ENCODE measurements around the gene MIEN1. TPM values are rescaled to one million over a fixed set of nuclear protein-coding genes. Genes with fewer than 3 reads are reported as not detected.
"Not testable (repeated sequence)": the region's sequence is repeated elsewhere in the genome, so short reads cannot be mapped to it uniquely, and the experiment has no call there.

Gene MIEN1
- total RNA-seq, 1 donor from 2014 or later, result 48.5 TPM

- no peak for DNase-seq (ENCODE audit: low spot score)
- intact Hi-C loops (cut with DNase I), result no loop called here
These were observed 26.9 kb upstream of the MIEN1 start for GRCh38 chr17:39757176-39757662.

- DNase-seq (ENCODE audit: low spot score), result no peak
- intact Hi-C loops (cut with DNase I), result no loop called here
These were observed 26.2 kb upstream of the MIEN1 start for GRCh38 chr17:39756380-39757079.

- intact Hi-C loops (cut with DNase I), result no loop called here
These were observed 25.4 kb upstream of the MIEN1 start for GRCh38 chr17:39755554-39756379.

GRCh38 chr17:39754958-39755553 is 24.7 kb upstream of the MIEN1 start:
- intact Hi-C loops (cut with DNase I), result loop anchor here (5.0 kb wide), 3 partner anchors 118 to 208 kb away; partner anchors contain the start of gene STARD3
- DNase-seq (ENCODE audit: low spot score), result no peak

More at GRCh38 chr17:39755554-39756379, 25.4 kb upstream of the MIEN1 start:
- DNase-seq (ENCODE audit: low spot score), result peak; percentile 49

GRCh38 chr17:39754161-39754957 is 24.0 kb upstream of the MIEN1 start:
- peak; percentile 97 for DNase-seq (ENCODE audit: low spot score)
- intact Hi-C loops (cut with DNase I), result loop anchor here (5.0 kb wide), 3 partner anchors 117 to 207 kb away; partner anchors contain the start of gene STARD3

- peak; percentile 87 for DNase-seq (ENCODE audit: low spot score)
- intact Hi-C loops (cut with DNase I), result loop anchor here (5.0 kb wide), 3 partner anchors 116 to 206 kb away; partner anchors contain the start of gene STARD3
These were observed 23.3 kb upstream of the MIEN1 start for GRCh38 chr17:39753514-39754160.

GRCh38 chr17:39752241-39752881 is 22.0 kb upstream of the MIEN1 start:
- intact Hi-C loops (cut with DNase I), result loop anchor here (5.0 kb wide), 3 partner anchors 115 to 205 kb away; partner anchors contain the start of gene STARD3
- peak; percentile 64 for DNase-seq (ENCODE audit: low spot score)

GRCh38 chr17:39751637-39752036 is 21.3 kb upstream of the MIEN1 start:
- intact Hi-C loops (cut with DNase I), result loop anchor here (5.0 kb wide), 3 partner anchors 114 to 204 kb away; partner anchors contain the start of gene STARD3
- DNase-seq (ENCODE audit: low spot score), result peak; percentile 72

GRCh38 chr17:39751016-39751543 is 20.7 kb upstream of the MIEN1 start:
- DNase-seq (ENCODE audit: low spot score), result peak; percentile 44
- intact Hi-C loops (cut with DNase I), result loop anchor here (5.0 kb wide), 3 partner anchors 114 to 204 kb away; partner anchors contain the start of gene STARD3

GRCh38 chr17:39750131-39751015 is 20.0 kb upstream of the MIEN1 start:
- intact Hi-C loops (cut with DNase I), result loop anchor here (5.0 kb wide), 3 partner anchors 113 to 203 kb away; partner anchors contain the start of gene STARD3
- DNase-seq (ENCODE audit: low spot score), result peak; percentile 76

GRCh38 chr17:39748444-39749034 is 18.2 kb upstream of the MIEN1 start:
- DNase-seq (ENCODE audit: low spot score), result peak; percentile 36
- intact Hi-C loops (cut with DNase I), result not testable (repeated sequence)

GRCh38 chr17:39747745-39748144 is 17.4 kb upstream of the MIEN1 start:
- DNase-seq (ENCODE audit: low spot score), result no peak
- intact Hi-C loops (cut with DNase I), result no loop called here

- DNase-seq (ENCODE audit: low spot score), result no peak
- intact Hi-C loops (cut with DNase I), result no loop called here
These were observed 15.8 kb upstream of the MIEN1 start for GRCh38 chr17:39746145-39746461.

GRCh38 chr17:39745335-39746144 is 15.2 kb upstream of the MIEN1 start:
- intact Hi-C loops (cut with DNase I), result no loop called here
- no peak for DNase-seq (ENCODE audit: low spot score)

- no peak for DNase-seq (ENCODE audit: low spot score)
- intact Hi-C loops (cut with DNase I), result no loop called here
These were observed 14.5 kb upstream of the MIEN1 start for GRCh38 chr17:39744836-39745215.

Measured in cardiac septum (tissue), 1 donor.